ENCODE data around the gene CD63.

- TF ChIP-seq FOXA1 (IDR thresholded peaks at IDR 0.05) (no peak), ZNF384 (IDR thresholded peaks at IDR 0.05) (no peak), FOXM1 (IDR thresholded peaks at IDR 0.05; ENCODE audit: borderline replicate concordance) (no peak), BHLHE40 (IDR thresholded peaks at IDR 0.05; ENCODE audit: borderline replicate concordance) (no peak), HDGF (IDR thresholded peaks at IDR 0.05; ENCODE audit: borderline replicate concordance) (no peak), SP1 (IDR thresholded peaks at IDR 0.05) (no peak), SUZ12 (IDR thresholded peaks at IDR 0.05) (no peak), FOXK2 (IDR thresholded peaks at IDR 0.05) (no peak), L3MBTL2 (conservative IDR thresholded peaks at IDR 0.05) (no peak), NFRKB (IDR thresholded peaks at IDR 0.05) (no peak)
Measured at GRCh38 chr12:55696141-55696540, 32.7 kb downstream of the CD63 start.
